ENCODE results near the gene HYLS1.

Gene HYLS1

DNA sequence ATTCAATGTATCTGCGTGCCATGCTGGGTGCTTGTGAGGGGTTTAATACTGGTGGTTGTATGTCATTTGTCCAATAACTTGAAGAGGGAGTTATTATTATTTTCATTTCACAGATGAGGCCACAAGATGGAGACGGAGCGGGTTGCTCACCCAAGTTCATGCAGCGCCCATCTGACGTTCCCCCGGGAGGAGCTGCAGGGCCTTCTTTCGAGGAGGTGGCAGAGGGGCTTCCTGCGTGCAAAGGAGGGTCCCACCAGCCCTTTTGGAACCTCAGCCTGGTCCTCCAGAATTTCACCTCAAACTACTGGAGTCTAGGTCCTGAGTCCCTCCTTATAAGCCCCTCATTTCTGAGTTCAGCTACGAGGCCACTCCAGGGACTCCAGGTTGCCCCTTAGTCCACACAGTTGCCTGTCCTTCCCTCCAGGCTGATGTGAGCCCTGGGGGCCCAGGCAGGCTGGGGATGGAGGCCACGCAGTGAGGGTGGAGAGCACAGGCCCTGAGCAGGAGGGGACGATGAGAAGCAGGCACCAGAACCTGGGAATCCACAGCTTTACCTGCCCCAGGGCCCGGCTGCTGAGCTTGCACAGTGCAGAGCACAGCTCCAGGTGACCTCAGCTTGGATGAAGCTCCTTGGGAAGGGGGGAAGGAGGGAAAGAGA, 55.4 kb downstream of the HYLS1 start:
- H3K36me3 ChIP-seq (ENCODE audit: insufficient read depth, low read length) = no peaks in the 10 kb centered on the region
- no peak for DNase-seq (ENCODE audit: low read depth, low spot score)
- no peak overlapping the region for H3K9ac ChIP-seq (ENCODE audit: insufficient read length)

GRCh38 chr11:125943661-125944349, 56.3 kb downstream of the HYLS1 start:
- H3K4me3 ChIP-seq = no peak overlapping the region
- no peak overlapping the region for H3K27ac ChIP-seq
- TF ChIP-seq FOXP2 (optimal IDR thresholded peaks at IDR 0.05; ENCODE audit: control extremely low read depth, extremely low read length, insufficient read depth) = no peak
- no peak for TF ChIP-seq POLR2AphosphoS5 (IDR thresholded peaks at IDR 0.05; ENCODE audit: borderline replicate concordance, low read depth, low read length)
- no peak for TF ChIP-seq EZH2 (IDR thresholded peaks at IDR 0.05)

More for the DNA sequence above, 55.4 kb downstream of the HYLS1 start:
- TF ChIP-seq EZH2 (IDR thresholded peaks at IDR 0.05) (no peak), FOXP2 (optimal IDR thresholded peaks at IDR 0.05; ENCODE audit: control extremely low read depth, extremely low read length, insufficient read depth) (no peak), POLR2AphosphoS5 (IDR thresholded peaks at IDR 0.05; ENCODE audit: borderline replicate concordance, low read depth, low read length) (no peak)
- Histone ChIP-seq H3K27ac (no peak overlapping the region), H3K4me3 (no peak overlapping the region), H3K9me3 (ENCODE audit: low read depth, low read length) (no peaks in the 10 kb centered on the region)

DNA sequence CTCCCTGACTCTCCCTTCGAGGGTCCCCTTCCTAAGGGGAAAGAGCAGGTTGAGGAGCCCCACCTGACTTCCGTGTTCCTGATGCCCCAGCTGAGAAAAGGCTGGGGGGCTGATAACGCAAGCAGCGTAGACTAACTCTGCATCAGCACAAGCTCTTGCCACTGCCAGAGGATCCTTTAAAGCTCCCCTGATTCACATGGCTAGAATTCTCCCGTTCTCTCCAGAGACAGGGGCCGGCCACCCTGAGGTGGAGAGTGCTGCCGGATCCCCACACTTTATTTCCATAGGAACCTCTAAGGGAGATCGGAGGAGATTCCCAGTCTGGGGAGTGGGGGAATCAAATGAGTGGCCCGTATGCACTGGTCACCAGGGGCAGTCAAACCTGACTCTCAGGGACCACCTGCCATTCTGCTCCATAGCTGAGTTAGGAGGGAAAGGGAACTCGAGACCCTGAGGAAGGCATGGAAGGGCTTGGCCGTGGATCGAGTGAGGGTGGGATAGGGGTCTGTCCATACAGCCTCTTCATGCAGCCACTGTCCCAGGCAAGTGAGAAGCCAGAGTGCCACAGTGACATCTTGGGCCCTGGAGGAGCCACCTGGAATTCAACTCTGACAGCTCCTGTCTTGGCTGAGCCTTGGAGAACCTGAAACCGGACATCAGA, 57.0 kb downstream of the HYLS1 start:
- DNase-seq (ENCODE audit: low read depth, low spot score) = no peak

More at GRCh38 chr11:125943661-125944349, 56.3 kb downstream of the HYLS1 start:
- Histone ChIP-seq H3K9me3 (ENCODE audit: low read depth, low read length) (no peaks in the 10 kb centered on the region), H3K36me3 (ENCODE audit: insufficient read depth, low read length) (no peaks in the 10 kb centered on the region), H3K9ac (ENCODE audit: insufficient read length) (no peak overlapping the region)
- no peak for DNase-seq (ENCODE audit: low read depth, low spot score)

GRCh38 chr11:125945011-125945796, 57.7 kb downstream of the HYLS1 start:
- DNase-seq (ENCODE audit: low read depth, low spot score) = no peak
- H3K9me3 ChIP-seq (ENCODE audit: low read depth, low read length) = no peaks in the 10 kb centered on the region
- no peaks in the 10 kb centered on the region for H3K36me3 ChIP-seq (ENCODE audit: insufficient read depth, low read length)
- H3K9ac ChIP-seq (ENCODE audit: insufficient read length) = no peak overlapping the region
- TF ChIP-seq FOXP2 (optimal IDR thresholded peaks at IDR 0.05; ENCODE audit: control extremely low read depth, extremely low read length, insufficient read depth) (no peak), EZH2 (IDR thresholded peaks at IDR 0.05) (no peak), POLR2AphosphoS5 (IDR thresholded peaks at IDR 0.05; ENCODE audit: borderline replicate concordance, low read depth, low read length) (no peak)
- no peak overlapping the region for H3K4me3 ChIP-seq
- no peak overlapping the region for H3K27ac ChIP-seq

More for the DNA sequence above, 57.0 kb downstream of the HYLS1 start:
- H3K36me3 ChIP-seq (ENCODE audit: insufficient read depth, low read length) = no peaks in the 10 kb centered on the region
- no peak for TF ChIP-seq EZH2 (IDR thresholded peaks at IDR 0.05)
- no peak for TF ChIP-seq POLR2AphosphoS5 (IDR thresholded peaks at IDR 0.05; ENCODE audit: borderline replicate concordance, low read depth, low read length)
- TF ChIP-seq FOXP2 (optimal IDR thresholded peaks at IDR 0.05; ENCODE audit: control extremely low read depth, extremely low read length, insufficient read depth) = no peak
- no peak overlapping the region for H3K4me3 ChIP-seq
- no peaks in the 10 kb centered on the region for H3K9me3 ChIP-seq (ENCODE audit: low read depth, low read length)
- H3K9ac ChIP-seq (ENCODE audit: insufficient read length) = no peak overlapping the region
- no peak overlapping the region for H3K27ac ChIP-seq

DNA sequence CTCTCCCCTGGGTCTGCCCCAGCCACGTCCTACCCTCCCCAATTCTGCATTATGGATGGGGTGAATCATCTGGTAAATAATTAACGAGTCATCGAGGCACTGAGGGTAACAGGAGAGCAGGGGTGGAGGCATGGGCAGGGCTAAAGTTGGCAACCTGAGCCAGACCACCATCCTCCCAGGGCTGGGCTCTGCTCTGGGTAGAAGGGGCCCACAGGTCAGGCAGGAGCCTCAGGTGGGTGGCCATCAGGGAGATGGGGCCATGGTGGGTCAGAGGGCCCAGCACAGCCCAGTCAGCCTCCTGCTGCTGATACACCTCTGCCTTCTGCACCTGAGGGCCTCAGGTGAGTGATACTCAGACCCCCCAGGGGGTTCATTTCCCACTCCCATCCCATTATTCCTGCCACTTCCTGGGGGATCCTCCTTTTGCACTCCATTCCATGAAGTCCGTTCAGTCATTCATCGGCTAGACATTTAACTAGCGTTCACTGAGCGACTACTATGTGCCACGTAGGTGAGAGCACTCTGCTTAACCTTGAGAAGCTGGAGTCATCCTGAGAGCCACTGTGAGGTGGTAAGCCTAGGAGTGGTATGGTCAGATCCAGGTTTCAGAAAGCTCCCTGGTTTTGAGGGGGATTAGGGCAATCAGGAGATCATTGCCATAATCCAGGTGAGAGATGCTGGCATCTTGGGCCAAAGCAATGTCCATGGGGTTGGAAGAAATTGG, 58.5 kb downstream of the HYLS1 start, which contains the start of gene VSIG10L2:
Gene VSIG10L2 (plus strand): TSS at position 248 of the 724 bp plus-strand sequence. CDS start 12 bp downstream, at position 260.
- Histone ChIP-seq H3K27ac (no peak within 1 kb of the TSS), H3K36me3 (ENCODE audit: insufficient read depth, low read length) (no peaks in the 10 kb centered on the region), H3K9ac (ENCODE audit: insufficient read length) (no peak within 1 kb of the TSS), H3K4me3 (no peak within 1 kb of the TSS), H3K9me3 (ENCODE audit: low read depth, low read length) (no peaks in the 10 kb centered on the region)
- DNase-seq (ENCODE audit: low read depth, low spot score) = no peak
- no peak for TF ChIP-seq EZH2 (IDR thresholded peaks at IDR 0.05)

DNA sequence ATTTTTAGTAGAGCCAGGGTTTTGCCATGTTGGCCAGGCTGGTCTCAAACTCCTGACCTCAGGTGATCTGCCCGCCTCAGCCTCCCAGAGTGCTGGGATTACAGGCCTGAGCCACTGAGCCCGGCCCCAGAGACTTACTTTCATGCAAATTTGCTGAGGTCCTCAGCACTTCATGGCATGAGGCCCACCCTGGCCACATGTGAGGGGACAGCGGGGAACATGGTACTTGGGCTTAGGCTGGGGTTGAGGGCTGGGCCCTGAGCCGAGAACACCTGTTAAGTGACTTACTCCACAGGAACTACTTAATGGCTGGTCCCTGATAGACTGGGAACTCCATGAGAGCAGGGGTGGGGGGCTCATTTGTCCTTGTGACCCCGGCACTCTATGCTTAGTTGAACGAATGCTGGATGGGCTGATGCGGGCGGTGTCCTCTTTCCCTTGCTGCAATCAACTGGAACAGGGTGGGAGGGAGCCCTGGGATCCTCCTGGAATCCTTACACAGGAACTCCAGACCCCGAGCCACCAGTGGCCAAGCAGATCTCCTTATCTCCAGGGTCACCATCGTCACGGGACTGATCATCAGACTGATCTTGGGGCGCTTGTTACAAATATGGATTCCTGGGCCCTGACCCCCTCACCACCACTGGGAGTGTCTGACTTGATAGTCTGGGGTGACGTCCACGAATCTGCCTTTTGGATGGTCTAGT, 59.4 kb downstream of the HYLS1 start:
- H3K9me3 ChIP-seq (ENCODE audit: low read depth, low read length) = no peaks in the 10 kb centered on the region
- DNase-seq (ENCODE audit: low read depth, low spot score) = no peak
- H3K9ac ChIP-seq (ENCODE audit: insufficient read length) = no peak overlapping the region
- H3K36me3 ChIP-seq (ENCODE audit: insufficient read depth, low read length) = no peaks in the 10 kb centered on the region
- TF ChIP-seq FOXP2 (optimal IDR thresholded peaks at IDR 0.05; ENCODE audit: control extremely low read depth, extremely low read length, insufficient read depth) (no peak), EZH2 (IDR thresholded peaks at IDR 0.05) (no peak), POLR2AphosphoS5 (IDR thresholded peaks at IDR 0.05; ENCODE audit: borderline replicate concordance, low read depth, low read length) (no peak)
- H3K4me3 ChIP-seq = no peak overlapping the region
- no peak overlapping the region for H3K27ac ChIP-seq
